C4-2B (cell line): Measurements from ENCODE around the gene EMC9.

Experiments
- ZFX ChIP-seq: fragments of 450-650 bp; IDR thresholded peaks from 2 replicates; pipeline ENCODE4 v1.6.1; 2017
- TF ChIP-seq, protein P1 (sequence below): fragments of 450-650 bp; conservative IDR thresholded peaks from 2 replicates; pipeline ENCODE4 v1.5.1; 2017; ENCODE audit warnings: mild to moderate bottlenecking

DNA sequence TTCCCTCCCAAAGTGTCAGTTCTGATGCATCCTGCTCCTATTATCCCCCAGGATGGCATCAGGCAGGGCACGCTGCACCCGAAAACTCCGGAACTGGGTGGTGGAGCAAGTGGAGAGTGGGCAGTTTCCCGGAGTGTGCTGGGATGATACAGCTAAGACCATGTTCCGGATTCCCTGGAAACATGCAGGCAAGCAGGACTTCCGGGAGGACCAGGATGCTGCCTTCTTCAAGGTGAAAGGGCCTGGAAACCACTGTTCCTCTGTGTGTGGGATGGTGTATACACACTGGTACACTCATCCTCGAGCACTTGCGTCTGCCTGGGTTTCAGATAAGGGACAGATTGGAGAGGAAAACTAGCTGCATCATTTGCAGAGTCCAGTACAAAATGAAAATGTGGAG is 20.7 kb upstream of the EMC9 start:
- TF ChIP-seq, protein P1, sequence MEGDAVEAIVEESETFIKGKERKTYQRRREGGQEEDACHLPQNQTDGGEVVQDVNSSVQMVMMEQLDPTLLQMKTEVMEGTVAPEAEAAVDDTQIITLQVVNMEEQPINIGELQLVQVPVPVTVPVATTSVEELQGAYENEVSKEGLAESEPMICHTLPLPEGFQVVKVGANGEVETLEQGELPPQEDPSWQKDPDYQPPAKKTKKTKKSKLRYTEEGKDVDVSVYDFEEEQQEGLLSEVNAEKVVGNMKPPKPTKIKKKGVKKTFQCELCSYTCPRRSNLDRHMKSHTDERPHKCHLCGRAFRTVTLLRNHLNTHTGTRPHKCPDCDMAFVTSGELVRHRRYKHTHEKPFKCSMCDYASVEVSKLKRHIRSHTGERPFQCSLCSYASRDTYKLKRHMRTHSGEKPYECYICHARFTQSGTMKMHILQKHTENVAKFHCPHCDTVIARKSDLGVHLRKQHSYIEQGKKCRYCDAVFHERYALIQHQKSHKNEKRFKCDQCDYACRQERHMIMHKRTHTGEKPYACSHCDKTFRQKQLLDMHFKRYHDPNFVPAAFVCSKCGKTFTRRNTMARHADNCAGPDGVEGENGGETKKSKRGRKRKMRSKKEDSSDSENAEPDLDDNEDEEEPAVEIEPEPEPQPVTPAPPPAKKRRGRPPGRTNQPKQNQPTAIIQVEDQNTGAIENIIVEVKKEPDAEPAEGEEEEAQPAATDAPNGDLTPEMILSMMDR: no peak
- TF ChIP-seq ZFX: no peak
